HG03439 (cell line): Measurements from ENCODE around the gene HS6ST3.
"Not testable (repeated sequence)": the region's sequence is repeated elsewhere in the genome, so short reads cannot be mapped to it uniquely, and the experiment has no call there.

Experiments used
- ATAC-seq: cut with Tn5 transposase; IDR thresholded peaks from one replicate; pipeline ENCODE4 v1.9.1; 2021; ENCODE audit warnings: mild to moderate bottlenecking, moderate library complexity; ENCODE audit not compliant: unreplicated experiment

Gene HS6ST3

GRCh38 chr13:96091164-96092117, 1.5 kb downstream of the HS6ST3 start:
- no peak for ATAC-seq

GRCh38 chr13:96093296-96094006, 3.5 kb downstream of the HS6ST3 start:
- no peak for ATAC-seq

- no peak for ATAC-seq
These were observed 10.7 kb downstream of the HS6ST3 start for GRCh38 chr13:96100457-96101220.

- no peak for ATAC-seq
These were observed 14.6 kb downstream of the HS6ST3 start for GRCh38 chr13:96104516-96104915.

GRCh38 chr13:96108072-96108471, 18.2 kb downstream of the HS6ST3 start:
- not testable (repeated sequence) for ATAC-seq

GRCh38 chr13:96109125-96109524, 19.2 kb downstream of the HS6ST3 start:
- ATAC-seq = no peak

GRCh38 chr13:96112936-96113335, 23.0 kb downstream of the HS6ST3 start:
- ATAC-seq = no peak

- not testable (repeated sequence) for ATAC-seq
These were observed 25.5 kb downstream of the HS6ST3 start for GRCh38 chr13:96115368-96115767.

GRCh38 chr13:96119921-96120320, 30.0 kb downstream of the HS6ST3 start:
- no peak for ATAC-seq

- ATAC-seq = no peak
These were observed 41.0 kb downstream of the HS6ST3 start for GRCh38 chr13:96130818-96131340.

GRCh38 chr13:96141032-96141431, 51.1 kb downstream of the HS6ST3 start:
- ATAC-seq = no peak

- no peak for ATAC-seq
These were observed 69.8 kb downstream of the HS6ST3 start for GRCh38 chr13:96159725-96160124.

- no peak for ATAC-seq
These were observed 71.2 kb downstream of the HS6ST3 start for GRCh38 chr13:96161141-96161540.

- ATAC-seq = no peak
These were observed 75.9 kb downstream of the HS6ST3 start for GRCh38 chr13:96165840-96166239.

GRCh38 chr13:96172066-96172465, 82.2 kb downstream of the HS6ST3 start:
- no peak for ATAC-seq

GRCh38 chr13:96178759-96179158, 88.9 kb downstream of the HS6ST3 start:
- ATAC-seq = no peak

- ATAC-seq = no peak
These were observed 89.4 kb downstream of the HS6ST3 start for GRCh38 chr13:96179309-96179708.

- ATAC-seq = no peak
These were observed 92.0 kb downstream of the HS6ST3 start for GRCh38 chr13:96181911-96182310.

- ATAC-seq = no peak
These were observed 95.9 kb downstream of the HS6ST3 start for GRCh38 chr13:96185818-96186217.

- ATAC-seq = no peak
These were observed 101.5 kb downstream of the HS6ST3 start for GRCh38 chr13:96191367-96191766.

GRCh38 chr13:96193728-96194310, 103.9 kb downstream of the HS6ST3 start:
- no peak for ATAC-seq
